ENCODE measurements around the gene NMNAT3. TPM values are rescaled to one million over a fixed set of nuclear protein-coding genes. Genes with fewer than 3 reads are reported as not detected.

Gene NMNAT3
- total RNA-seq, 1 donor, result 0.86 TPM

GRCh38 chr3:139517321-139518065 is 160.3 kb downstream of the NMNAT3 start:
- no peak overlapping the region for H3K4me3 ChIP-seq (ENCODE audit: low read depth, low read length)
- DNase-seq (ENCODE audit: low read depth), result no peak
- no peak for TF ChIP-seq CTCF (IDR thresholded peaks at IDR 0.05; ENCODE audit: insufficient read depth, low read depth, low read length)

GRCh38 chr3:139514741-139515140 is 163.0 kb downstream of the NMNAT3 start:
- H3K4me3 ChIP-seq (ENCODE audit: low read depth, low read length), result no peak overlapping the region
- no peak for DNase-seq (ENCODE audit: low read depth)

More at GRCh38 chr3:139514741-139515140, 163.0 kb downstream of the NMNAT3 start:
- no peak for TF ChIP-seq CTCF (IDR thresholded peaks at IDR 0.05; ENCODE audit: insufficient read depth, low read depth, low read length)

Small RNA genes within 50 kb of the gene (small RNA-seq; reads per million reads assigned to genes)
- not detected for gene RN7SL724P

Other genes starting within 250 kb of the NMNAT3 start
- gene RBP2, start 201.5 kb downstream of the NMNAT3 start, total RNA-seq, result not detected in 2 replicates
- 23.7 and 66.0 TPM in 2 replicates for gene RBP1, start 138.2 kb downstream of the NMNAT3 start, total RNA-seq

Data from fibroblast of villous mesenchyme (primary cell).